ENCODE measurements around the gene TBC1D16.
A peak's percentile ranks its signal among the peaks of the same experiment; 100 is the strongest.
"Not testable (repeated sequence)": the region's sequence is repeated elsewhere in the genome, so short reads cannot be mapped to it uniquely, and the experiment has no call there.

Gene TBC1D16

DNA sequence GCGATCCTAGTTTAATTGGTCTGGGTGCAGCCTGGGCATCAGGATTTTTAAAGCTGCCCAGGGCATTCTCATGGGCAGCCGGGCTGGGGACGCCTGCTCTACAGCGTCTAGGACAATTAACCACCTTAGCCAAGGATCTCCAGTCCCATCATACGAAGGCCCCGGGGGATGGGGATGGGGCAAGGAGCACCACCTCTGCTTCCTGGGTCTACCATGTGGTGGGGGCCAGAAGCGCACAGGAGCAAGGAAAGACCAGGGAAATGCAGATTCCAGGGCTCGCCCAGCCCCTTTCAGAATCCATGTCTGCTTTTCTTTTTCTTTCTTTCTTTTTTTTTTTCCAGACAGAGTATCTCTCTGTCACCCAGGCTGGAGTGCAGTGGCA, 29.3 kb downstream of the TBC1D16 start:
- DNase-seq (ENCODE audit: extremely low read depth in 1 of 2, low read depth in 1 of 2): no peak

DNA sequence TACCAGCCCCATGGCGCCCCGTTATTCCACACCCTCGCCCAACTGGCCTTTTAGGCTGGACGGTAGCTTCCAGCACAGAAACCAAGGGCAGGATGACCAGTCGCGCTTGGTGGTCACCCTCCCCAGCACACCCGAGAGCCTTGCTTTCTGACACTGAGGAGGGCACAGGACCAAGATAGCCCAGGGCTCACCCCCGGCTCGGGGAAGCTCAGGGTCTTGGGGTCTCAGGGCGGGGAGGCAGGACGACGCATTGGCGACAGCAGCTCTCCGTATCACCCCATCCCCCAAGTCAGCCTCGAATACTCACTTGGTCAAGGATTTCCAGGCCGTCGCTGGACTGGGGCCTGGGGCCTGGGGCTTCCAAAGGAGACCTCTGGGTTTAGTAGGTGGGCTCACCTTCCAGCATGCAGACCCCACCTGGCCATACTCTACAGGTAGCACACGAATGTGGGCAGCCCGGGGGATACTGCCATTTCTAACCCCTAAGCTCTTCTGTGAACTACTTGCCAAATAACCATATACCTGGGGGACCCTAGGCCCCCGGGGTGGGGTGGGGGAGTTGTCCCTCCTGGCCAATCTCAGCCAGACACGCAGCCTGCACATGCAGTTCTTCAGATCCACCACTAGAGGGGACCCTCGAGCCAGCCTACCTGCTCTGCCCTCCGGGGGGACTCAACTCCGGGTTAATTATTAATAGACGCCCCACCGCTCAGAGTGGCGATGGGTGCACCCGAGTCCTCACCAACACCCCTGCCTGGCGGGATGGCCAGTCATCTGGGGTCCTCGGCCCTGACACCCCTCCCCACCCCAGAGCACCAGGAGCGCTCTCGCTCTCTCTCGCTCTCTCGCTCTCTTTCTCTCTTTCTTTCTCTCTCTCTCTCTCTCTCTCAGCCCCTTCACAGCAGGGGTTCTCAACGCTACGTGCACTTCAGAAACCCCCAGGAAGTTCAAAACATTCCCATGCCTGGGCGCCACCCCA, 30.0 kb downstream of the TBC1D16 start:
- peak in 1 of 2 donors; percentile 33 for DNase-seq (ENCODE audit: extremely low read depth in 1 of 2, low read depth in 1 of 2)

DNA sequence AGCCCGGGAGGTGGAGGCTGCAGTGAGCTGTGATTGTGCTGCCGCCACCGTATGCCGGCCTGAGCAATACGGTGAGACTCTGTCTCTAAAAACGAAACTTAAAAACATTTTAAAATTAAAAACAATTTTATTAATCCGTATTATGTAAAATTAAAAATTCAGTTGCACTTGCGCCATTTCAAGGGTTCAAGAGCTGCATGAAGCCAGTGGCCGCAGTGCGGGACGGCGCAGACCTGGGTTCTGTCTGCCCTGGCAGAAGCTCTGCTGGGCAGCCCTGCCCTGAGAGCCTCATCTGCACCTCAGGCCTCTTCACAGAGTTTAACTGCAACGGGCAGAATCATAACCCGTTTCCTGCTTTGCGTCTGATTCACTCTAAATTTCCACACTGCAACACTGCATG, 31.7 kb downstream of the TBC1D16 start:
- DNase-seq (ENCODE audit: extremely low read depth in 1 of 2, low read depth in 1 of 2): no peak

DNA sequence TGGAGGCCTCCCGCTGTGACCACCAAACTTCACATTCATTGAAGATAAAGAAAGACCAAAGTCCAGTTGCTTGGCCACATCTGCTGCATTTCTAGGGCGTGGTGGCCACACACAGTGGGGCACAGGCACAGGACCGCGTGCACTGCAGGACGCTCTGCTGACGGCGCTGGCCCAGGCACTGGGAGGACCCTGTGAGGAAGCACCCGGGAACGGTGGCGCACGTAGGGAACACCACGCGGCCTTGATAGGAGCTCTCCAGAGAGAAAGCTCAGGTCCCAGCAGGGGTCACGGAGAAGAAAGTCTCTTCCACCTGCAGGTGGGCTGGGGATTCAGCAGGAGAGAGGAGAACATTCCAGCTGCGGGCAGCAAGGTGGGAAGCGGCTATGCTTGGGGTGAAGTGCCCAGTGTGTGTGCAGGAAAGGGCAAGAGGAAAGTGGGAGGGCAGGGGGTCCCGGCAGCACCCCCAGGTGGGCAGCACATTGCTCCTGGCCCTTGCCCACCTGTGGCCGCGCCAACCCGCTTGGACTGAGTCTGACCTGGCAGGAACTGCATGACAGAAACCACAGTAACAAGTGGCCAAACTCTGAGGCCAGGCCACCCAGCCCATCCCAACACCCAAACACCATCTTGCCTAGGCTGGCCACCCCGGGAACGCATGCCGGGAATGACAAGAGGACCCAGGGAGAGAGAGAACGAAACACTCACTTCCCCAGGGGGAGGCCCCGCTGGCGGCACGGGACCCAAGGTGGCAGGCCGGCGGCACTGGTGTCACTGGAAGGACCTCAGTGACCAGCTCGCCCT, 32.8 kb downstream of the TBC1D16 start:
- no peak for DNase-seq (ENCODE audit: extremely low read depth in 1 of 2, low read depth in 1 of 2)

DNA sequence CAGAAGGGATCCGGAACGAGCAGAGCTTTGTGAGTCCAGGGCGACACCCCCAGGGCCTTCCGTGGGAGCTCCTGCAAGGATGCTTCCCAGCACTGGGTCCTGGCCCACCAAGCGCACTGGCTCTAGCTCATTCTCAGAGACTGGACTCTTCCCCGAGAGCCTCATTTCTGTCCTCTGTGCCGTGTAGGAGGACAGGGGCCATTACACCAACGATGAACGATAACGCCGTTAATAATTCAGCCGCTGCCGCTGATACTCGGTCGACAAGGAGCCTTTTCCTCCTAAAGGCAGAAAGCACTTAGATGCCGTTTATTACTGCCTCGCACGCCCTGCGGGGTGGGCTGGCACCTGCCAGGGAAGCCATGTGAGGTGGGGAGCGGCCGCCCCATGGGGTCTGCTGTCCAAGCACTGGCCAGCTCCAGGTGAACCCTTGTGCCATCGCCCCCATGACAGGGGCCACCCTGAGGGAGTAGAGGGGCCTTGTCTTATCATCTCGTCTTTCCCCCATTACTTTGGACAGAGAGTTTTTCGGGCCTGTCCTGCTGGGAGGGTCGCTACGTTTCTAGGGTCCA, 33.5 kb downstream of the TBC1D16 start:
- DNase-seq (ENCODE audit: extremely low read depth in 1 of 2, low read depth in 1 of 2): no peak

DNA sequence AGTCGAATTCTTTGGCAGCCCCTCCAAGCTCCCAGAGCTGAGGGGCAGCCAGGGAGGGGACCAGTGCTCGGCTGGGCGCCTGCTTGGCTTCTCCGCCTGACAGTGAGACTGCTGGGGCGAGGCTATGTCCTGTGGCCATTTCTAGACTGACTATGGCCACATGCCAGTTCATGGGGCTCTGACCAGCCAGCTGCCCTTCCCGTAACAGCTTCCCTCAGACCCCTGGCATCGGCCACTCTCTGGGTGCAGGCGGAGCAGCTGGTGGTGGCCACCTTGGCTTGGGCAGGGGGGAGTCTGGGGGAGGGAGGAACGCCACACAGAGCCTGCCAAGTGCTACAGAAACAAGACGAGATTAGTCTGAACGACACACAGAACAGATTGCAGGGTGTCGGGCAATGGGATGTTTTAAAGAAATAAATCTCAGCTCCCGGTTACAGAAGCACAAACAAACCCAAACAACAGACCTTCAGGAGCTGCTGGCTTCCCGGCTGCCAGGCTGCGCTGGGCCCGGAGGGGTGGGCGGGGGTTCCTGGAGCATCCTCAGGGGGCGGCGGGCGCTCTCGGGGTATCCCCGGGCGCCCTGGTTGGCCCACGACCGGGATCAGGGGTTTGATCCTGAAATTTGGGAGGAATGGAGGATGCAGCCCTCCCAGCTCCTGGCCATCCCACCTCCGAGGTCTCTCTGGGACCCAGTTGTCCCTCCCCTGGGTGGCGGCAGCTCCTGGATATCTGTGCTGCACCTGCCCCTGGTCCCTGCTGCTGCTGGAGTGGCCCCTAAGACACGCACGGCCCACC, 34.5 kb downstream of the TBC1D16 start:
- DNase-seq (ENCODE audit: extremely low read depth in 1 of 2, low read depth in 1 of 2): no peak

DNA sequence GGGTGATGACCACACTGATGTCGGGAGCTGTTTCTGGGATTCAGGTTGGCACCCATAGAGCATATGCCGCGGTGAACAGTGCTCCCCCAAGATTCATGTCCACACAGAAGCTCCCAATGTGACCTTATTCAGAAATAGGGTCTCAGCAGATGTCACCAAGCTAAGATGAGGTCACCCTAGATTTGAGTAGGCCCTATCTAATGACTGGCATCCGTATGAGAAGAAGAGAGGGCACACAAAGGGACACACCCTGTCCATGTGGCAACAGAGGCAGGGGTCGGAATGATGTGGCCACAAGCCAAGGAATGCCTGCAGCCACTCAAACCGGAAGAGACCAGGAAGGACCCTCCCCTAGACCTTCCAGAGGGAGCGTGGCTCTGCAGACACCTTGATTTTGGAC, 35.5 kb downstream of the TBC1D16 start:
- no peak for DNase-seq (ENCODE audit: extremely low read depth in 1 of 2, low read depth in 1 of 2)

DNA sequence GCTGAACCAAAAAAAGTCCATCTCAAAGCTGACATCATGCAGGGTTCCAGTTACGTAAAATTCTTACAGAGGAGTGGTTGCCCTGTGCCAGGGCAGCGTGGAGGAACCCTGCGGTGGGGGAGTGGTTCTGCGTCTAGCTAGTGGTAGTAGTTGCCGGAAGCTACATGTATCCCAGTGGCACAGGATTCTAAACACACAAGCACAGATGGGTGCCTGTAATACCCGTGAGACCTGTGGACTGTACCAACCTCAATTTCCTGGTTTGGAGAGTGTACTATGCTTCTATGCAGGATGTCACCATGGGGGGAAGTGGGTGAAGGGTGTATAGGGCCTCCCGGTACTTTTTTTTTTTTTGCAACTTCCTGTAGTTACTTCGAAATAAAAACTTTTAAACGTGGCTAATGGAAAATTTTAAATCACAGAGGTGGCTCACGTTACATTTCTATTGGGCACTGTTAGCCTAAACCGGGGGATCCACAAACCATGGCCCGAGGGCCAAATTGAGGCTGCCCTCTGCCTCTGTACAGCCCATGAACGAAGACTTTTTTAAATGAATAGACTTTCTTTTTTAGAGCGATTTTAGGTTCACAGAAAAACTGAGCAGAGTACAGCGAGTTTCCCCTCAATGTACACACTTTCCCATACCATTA, 38.5 kb downstream of the TBC1D16 start:
- peak; percentile 31 to 59 for DNase-seq (ENCODE audit: extremely low read depth in 1 of 2, low read depth in 1 of 2)

DNA sequence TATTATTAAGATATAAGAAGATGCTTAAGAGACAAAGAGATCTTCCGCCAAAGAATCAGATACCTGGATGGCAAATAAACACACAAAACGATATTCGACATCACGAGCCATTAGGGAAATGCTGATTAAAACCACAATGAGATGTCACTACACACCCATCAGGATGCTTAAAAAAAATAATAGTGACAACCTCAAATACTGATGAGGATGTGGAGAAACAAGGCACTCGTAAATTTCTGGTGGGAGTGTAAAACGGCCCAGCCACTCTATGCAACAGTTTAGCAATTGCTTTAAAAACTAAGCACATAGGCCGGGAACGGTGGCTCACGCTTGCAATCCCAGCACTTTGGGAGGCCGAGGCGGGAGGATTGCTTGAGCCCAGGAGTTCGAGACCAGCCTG, 39.4 kb downstream of the TBC1D16 start:
- no peak for DNase-seq (ENCODE audit: extremely low read depth in 1 of 2, low read depth in 1 of 2)

DNA sequence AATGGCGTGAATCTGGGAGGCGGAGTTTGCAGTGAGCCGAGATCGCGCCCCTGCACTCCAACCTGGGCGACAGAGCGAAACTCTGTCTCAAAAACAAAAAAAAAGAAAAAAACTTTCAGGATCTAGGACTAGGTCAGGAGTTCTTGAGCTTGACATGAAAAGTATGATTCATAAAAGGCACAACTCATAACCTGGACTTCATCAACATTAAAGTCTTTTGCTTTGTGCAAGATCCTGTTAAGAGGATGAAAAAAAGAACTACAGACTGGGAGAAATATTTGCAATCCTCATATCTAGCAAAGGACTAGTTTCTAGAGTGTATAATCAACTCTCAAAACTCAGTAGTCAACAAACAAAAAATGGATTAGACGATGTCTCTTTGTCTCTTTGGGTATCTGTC, 40.0 kb downstream of the TBC1D16 start:
- no peak for DNase-seq (ENCODE audit: extremely low read depth in 1 of 2, low read depth in 1 of 2)

DNA sequence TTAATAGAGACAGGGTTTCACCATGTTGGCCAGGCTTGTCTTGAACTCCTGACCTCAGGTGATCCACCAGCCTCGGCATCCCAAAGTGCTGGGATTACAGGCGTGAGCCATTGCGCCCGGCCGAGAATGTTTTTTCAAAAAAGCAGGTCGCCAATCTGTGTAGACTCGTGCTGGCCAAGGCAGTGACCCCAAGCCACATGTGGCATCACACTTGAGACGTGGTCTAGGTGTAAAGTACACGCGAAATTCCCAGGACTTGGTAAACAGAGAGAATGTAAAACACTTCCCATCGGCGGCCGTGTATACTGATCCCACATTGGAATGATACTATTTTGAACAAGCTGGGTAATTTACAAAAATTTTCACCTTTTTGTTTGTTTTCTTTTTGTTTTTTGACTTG, 41.1 kb downstream of the TBC1D16 start:
- no peak for DNase-seq (ENCODE audit: extremely low read depth in 1 of 2, low read depth in 1 of 2)

DNA sequence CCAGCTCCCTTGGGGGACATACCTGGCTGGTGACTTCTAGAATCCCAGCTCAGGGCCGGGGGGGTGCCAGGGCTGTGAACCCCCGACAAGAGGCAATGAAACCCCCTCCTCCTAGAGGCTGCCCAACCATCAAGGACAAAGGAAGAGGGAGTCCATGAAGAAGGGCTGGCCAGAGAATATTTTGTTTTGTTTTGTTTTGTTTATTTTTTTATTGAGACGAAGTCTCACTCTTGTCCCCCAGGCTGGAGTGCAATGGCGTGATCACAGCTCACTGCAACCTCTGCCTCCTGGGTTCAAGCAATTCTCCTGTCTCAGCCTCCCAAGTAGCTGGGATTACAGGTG, 41.5 kb downstream of the TBC1D16 start:
- DNase-seq (ENCODE audit: extremely low read depth in 1 of 2, low read depth in 1 of 2): not testable (repeated sequence)

DNA sequence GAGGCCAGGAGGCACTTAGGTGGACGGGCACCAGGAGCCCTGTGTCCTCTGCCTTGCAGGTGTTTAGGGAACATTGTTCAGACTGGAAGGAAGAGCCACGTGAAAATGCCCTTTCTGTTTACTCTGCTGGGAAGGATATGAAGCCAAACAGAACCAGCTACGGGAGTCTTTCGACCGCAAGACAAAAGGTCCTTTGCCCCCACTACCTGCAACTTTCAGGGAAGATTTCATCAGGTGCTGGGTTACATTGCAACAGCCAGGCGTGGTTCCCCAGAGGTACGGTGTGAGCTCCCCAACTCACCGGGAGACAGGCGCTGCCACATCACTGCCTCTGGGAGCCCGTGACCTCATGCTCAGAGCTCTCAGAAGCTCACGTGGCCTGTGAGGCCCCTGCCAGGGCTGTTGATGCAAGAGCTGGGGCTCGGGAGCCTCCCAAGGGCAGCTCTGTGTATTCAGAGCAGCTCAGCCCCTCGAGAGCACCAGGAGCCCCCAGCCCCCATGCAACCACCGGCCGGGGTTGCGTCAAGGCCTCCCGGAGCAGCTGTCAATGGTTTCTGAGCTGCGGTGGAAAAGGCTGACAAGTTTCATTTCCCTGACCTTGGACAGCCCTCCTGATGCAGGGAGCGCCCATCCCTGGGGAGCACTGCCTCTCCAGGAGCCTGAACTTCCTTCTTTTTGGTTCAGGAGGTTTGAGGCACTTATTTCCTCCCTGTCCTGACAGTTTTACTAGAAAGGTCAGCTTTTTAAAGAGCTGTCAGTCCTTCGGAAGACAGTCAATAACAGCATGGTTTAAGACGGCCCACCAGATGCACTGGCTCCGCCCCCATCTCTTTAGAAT, 42.1 kb downstream of the TBC1D16 start:
- DNase-seq (ENCODE audit: extremely low read depth in 1 of 2, low read depth in 1 of 2): peak; percentile 38 to 66

DNA sequence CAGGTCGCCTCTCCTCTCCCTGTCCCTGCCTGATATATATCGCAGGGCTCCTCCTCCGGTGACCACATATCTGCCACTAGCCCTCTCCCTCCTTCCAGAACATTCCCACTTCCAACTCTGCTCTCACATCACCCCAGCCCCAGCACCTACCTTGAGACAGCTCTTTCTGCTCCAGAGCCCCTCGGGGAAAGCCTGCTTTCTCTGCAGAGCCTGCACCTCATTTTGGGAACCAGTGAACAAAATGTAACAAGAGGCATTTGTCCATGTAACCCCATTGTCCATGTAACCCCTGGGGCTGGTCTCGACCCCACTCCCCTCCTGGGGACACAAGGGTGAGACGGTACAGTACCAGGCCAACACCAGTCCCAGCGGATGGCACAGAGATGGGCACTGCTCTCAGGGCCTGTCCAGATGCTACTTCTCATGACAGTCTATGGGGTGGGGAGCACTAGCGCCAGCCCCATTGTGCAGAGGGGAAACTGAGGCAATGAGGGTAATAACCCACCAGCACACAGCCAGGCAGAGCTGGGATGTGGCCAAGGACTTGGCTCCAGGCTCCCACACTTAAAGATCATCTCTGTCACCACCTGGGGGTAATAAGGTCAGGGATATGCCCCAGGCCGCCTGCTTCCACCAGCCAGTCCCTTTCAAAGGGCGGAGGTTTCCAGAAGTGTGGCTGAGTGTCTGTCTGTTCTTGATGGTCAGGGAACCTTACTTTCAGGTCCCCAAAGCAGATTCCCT, 42.9 kb downstream of the TBC1D16 start:
- DNase-seq (ENCODE audit: extremely low read depth in 1 of 2, low read depth in 1 of 2): no peak

DNA sequence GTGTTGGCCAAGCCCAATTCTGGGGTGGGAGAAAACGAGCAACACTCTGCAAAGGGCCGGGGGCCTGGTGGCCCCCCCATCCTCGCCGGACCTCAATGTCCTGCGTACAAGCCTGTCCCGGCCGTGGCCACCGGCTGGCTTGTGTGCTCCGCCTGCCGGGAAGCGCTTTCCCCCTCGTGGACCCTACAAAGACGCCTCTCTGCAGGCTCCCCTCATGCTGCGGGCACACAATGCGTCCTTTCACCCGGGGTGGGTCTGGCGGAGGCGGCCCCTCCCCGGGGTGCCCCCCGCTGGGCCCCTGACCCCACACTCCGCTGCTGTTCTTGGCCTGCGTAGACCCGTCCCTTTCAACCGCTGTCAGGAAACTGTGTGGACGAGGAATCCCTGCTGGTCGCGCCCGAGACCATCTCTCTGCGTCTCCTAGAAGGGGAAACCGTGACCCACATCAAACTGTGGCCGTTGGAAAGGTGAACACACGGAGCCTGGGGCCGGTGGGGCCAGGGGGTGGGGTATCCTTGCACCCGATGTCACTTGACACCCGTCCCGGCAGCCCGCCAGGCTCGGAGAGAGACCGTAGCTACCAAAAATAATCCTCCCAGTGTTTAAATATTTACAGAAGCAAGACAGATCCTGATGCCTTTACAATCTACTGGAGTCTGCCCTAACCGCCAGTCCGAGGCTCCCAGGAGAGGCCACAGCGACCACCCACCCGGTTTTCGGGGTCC, 43.6 kb downstream of the TBC1D16 start:
- DNase-seq (ENCODE audit: extremely low read depth in 1 of 2, low read depth in 1 of 2): no peak

DNA sequence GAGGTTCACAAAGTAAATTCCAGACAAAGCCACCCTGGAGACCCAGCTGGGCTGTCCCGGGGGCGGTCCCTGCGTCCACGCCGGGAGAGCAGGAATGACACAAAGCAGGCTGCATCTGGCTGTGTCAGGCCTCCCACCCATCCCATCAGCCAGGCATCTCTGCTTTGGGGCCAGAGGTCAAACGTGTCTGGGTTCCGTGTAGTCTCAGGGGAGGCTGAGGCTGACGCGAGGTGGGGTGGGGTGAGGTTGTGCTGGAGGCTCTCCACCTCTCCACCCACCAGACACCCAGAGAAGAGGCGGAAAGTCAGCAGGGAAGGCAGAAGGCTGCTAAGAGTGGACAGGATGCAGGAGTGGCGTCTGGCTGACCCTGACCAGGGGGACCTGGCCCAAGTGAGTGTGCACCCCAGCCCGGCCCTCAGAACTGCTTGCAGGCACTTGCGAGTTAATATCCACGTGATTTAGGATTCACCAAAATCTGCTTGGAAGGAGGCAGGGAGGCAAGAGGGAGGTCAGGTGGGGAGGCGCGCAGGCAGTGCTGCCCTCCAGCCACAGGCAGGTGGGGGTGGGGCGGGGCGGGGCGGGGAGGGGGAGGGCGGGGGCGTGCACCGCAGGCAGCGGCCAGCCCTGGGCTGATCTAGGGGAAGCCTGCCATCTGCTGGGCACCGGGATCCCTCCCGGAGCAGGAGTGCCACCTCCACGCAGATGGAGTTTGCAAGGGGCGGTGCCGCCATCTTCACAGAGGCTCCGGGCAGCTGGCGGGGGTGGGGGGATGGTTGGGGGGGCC, 44.3 kb downstream of the TBC1D16 start:
- DNase-seq (ENCODE audit: extremely low read depth in 1 of 2, low read depth in 1 of 2): peak; percentile 53 to 77

DNA sequence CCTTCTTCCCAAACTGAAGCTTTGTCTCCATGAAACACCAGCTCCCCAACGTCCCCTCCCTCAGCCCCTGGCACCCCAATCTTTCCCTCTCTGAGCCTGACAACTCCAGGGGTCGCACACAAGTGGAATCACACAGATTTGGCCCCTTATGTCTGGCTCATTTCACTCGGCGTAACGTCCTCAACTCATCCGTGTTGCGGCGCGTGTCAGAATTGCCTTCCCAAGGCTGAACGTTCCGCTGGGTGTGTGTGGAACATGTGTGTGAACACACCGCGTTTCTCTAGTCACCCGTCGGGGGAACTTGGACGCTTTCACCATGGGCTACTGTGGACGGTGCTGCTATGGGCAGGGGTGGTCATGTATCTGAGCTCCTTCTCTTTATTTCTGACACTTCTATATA, 45.0 kb downstream of the TBC1D16 start:
- DNase-seq (ENCODE audit: extremely low read depth in 1 of 2, low read depth in 1 of 2): no peak

All from stimulated activated CD8-positive, alpha-beta memory T cell treated with anti-CD3 and anti-CD28 coated beads, Interleukin-7, amount 100 ng/mL, for 48 hours (primary cell).